CD4-positive, alpha-beta memory T cell (primary cell): ENCODE data around the gene UIMC1. TPM values are rescaled to one million over a fixed set of nuclear protein-coding genes. Genes with fewer than 3 reads are reported as not detected.
"Not testable (repeated sequence)": the region's sequence is repeated elsewhere in the genome, so short reads cannot be mapped to it uniquely, and the experiment has no call there.

Experiments
- CTCF ChIA-PET: fragments of 350-600 bp; sonication (Branson Sonifier 250); formaldehyde crosslinking; loops from one replicate; lab custom pipeline; 2021; ENCODE audit warnings: inconsistent platforms; ENCODE audit not compliant: partially characterized antibody; lab: Charles Lee
- POLR2A ChIA-PET: fragments of 350-600 bp; sonication (Branson Sonifier 250); formaldehyde crosslinking; loops from one replicate; lab custom pipeline; 2021; ENCODE audit not compliant: partially characterized antibody; lab: Charles Lee
- DNase-seq, 5 donors: peaks; one replicate each; pipeline versions ENCODE4 v3.0.0 to v3.0.0-alpha.2; 2020 to 2022; ENCODE audit warnings: mixed read lengths in 1 of 5
- H3K27ac ChIP-seq: one replicate; pipeline ENCODE4 v1.7.0; 2013; ENCODE audit warnings: low read depth, low read length
- H3K27me3 ChIP-seq: 2 replicates; pipeline ENCODE4 v1.7.0; 2013; ENCODE audit warnings: mild to moderate bottlenecking, low read length, moderate library complexity; ENCODE audit not compliant: insufficient read depth
- H3K36me3 ChIP-seq: 2 replicates; pipeline ENCODE4 v1.7.0; 2013; ENCODE audit warnings: mild to moderate bottlenecking, low read length, moderate library complexity; ENCODE audit not compliant: insufficient read depth
- H3K4me1 ChIP-seq: 2 replicates; pipeline ENCODE4 v1.7.0; 2013; ENCODE audit warnings: mild to moderate bottlenecking, low read length, moderate library complexity; ENCODE audit not compliant: insufficient read depth
- H3K4me3 ChIP-seq, 2 donors: one replicate each; pipeline ENCODE4 v1.7.0; 2013; ENCODE audit warnings: low read length in 2 of 2, mild to moderate bottlenecking in 1 of 2
- H3K9me3 ChIP-seq, 2 donors: one replicate each; pipeline ENCODE4 v1.7.0; 2013; ENCODE audit warnings: low read length in 2 of 2, control low read depth in 1 of 2; ENCODE audit not compliant: control insufficient read depth in 1 of 2
- H3K27ac Mint-ChIP-seq, 7 donors: one replicate each; pipeline ENCODE4 v1.8.0; 2020 to 2021; ENCODE audit warnings: mixed read lengths in 7 of 7, mild to moderate bottlenecking in 6 of 7, inconsistent platforms in 3 of 7, moderate library complexity in 3 of 7
- H3K27me3 Mint-ChIP-seq, 2 donors: one replicate each; pipeline ENCODE4 v1.8.0; 2020 to 2021; ENCODE audit warnings: mixed read lengths in 2 of 2
- H3K36me3 Mint-ChIP-seq, 2 donors: one replicate each; pipeline ENCODE4 v1.8.0; 2020 to 2021; ENCODE audit warnings: mixed read lengths in 2 of 2, inconsistent platforms in 1 of 2, mild to moderate bottlenecking in 1 of 2
- H3K4me1 Mint-ChIP-seq, 4 donors: one replicate each; pipeline ENCODE4 v1.8.0; 2020 to 2021; ENCODE audit warnings: mixed read lengths in 4 of 4, mild to moderate bottlenecking in 1 of 4
- H3K4me3 Mint-ChIP-seq, 8 donors: one replicate each; pipeline ENCODE4 v1.8.0; 2020 to 2021; ENCODE audit warnings: mixed read lengths in 8 of 8, mild to moderate bottlenecking in 7 of 8, moderate library complexity in 6 of 8, inconsistent platforms in 3 of 8
- H3K9me3 Mint-ChIP-seq, 8 donors: one replicate each; pipeline ENCODE4 v1.8.0; 2020 to 2021; ENCODE audit warnings: mixed read lengths in 8 of 8, mild to moderate bottlenecking in 5 of 8, inconsistent platforms in 3 of 8, moderate library complexity in 1 of 8
- intact Hi-C: fragments of 100-400 bp; cut with micrococcal nuclease; formaldehyde crosslinking; loops from one replicate; pipeline ENCODE4 v1.15.1; 2023
- polyA plus RNA-seq, 2 donors: library from polyadenylated mRNA; unstranded; fragments of 300-500 nt; fragmentation: Illumina TruSeq; gene quantifications; one replicate each; pipeline ENCODE4 v1.2.3, GENCODE V29; 2021
- total RNA-seq, 2 experiments: library from RNA; stranded (reverse); gene quantifications; one replicate each; pipeline ENCODE4 v1.2.3, GENCODE V29; 2021

Gene UIMC1
- total RNA-seq (10 to 100 TPM; 57.1 to 61.7 TPM), polyA plus RNA-seq (10 to 100 TPM; 16.7 to 25.3 TPM)

GRCh38 chr5:177006265-177006972 is at the start of gene UIMC1:
TSS of gene UIMC1 (minus strand) at chr5:177006779. CDS start at chr5:176982615, 24,164 bp downstream.
- POLR2A ChIA-PET = interaction anchor here (0.6 to 5.5 kb wide), 7 partner anchors 10 to 468 kb away, joined by 3 to 51 read pairs (median 5); partner anchors contain the start of gene ZNF346
- H3K4me1 ChIP-seq = peaks cover 23% of the 10 kb centered on the region
- no peaks in the 10 kb centered on the region for H3K27me3 Mint-ChIP-seq
- H3K9me3 ChIP-seq = no peaks in the 10 kb centered on the region
- peak within 1 kb of the TSS; percentile 86 for H3K27ac ChIP-seq
- intact Hi-C loops = loop anchor here (1.0 to 5.0 kb wide), 3 partner anchors 16 to 1621 kb away; partner anchors contain the start of genes CLK4, RNF44 and ZNF346
- H3K9me3 Mint-ChIP-seq = peaks cover 0 to 4% (median 0%) of the 10 kb centered on the region in 8 donors
- DNase-seq = peak; percentile 89 to 91 (median 89)
- H3K27ac Mint-ChIP-seq = peak within 1 kb of the TSS; percentile 91 to 97 (median 94)
- H3K36me3 ChIP-seq = no peaks in the 10 kb centered on the region
- H3K36me3 Mint-ChIP-seq = peaks cover 0 to 12% of the 10 kb centered on the region in 2 donors
- peak within 1 kb of the TSS; percentile 93 to 96 (median 94) for H3K4me3 Mint-ChIP-seq
- CTCF ChIA-PET = interaction anchor here (0.8 to 1.9 kb wide), 9 partner anchors 13 to 67 kb away, joined by 3 to 8 read pairs (median 4); partner anchors contain the start of gene ZNF346
- H3K4me3 ChIP-seq = peak within 1 kb of the TSS; percentile 57 to 62
- H3K4me1 Mint-ChIP-seq = peaks cover 22 to 34% (median 28%) of the 10 kb centered on the region in 4 donors
- no peaks in the 10 kb centered on the region for H3K27me3 ChIP-seq

GRCh38 chr5:177049285-177049684 is 42.7 kb upstream of the UIMC1 start:
- H3K4me3 ChIP-seq = no peak overlapping the region
- intact Hi-C loops = no loop called here
- Mint-ChIP-seq H3K4me1 (peaks cover 0 to 3% (median 0%) of the 10 kb centered on the region in 4 donors), H3K27me3 (no peaks in the 10 kb centered on the region), H3K27ac (no peak overlapping the region), H3K4me3 (no peak overlapping the region), H3K36me3 (peaks cover 32 to 54% of the 10 kb centered on the region in 2 donors), H3K9me3 (no peaks in the 10 kb centered on the region)
- H3K9me3 ChIP-seq = no peaks in the 10 kb centered on the region
- ChIA-PET POLR2A (no interaction called here), CTCF (interaction anchor here (0.7 kb wide), 1 partner anchor 21 kb away, joined by 3 read pairs; no protein-coding TSS in a partner anchor)
- H3K27ac ChIP-seq = no peak overlapping the region
- no peaks in the 10 kb centered on the region for H3K4me1 ChIP-seq
- DNase-seq = no peak
- H3K36me3 ChIP-seq = peaks cover 32% of the 10 kb centered on the region
- no peaks in the 10 kb centered on the region for H3K27me3 ChIP-seq

DNA sequence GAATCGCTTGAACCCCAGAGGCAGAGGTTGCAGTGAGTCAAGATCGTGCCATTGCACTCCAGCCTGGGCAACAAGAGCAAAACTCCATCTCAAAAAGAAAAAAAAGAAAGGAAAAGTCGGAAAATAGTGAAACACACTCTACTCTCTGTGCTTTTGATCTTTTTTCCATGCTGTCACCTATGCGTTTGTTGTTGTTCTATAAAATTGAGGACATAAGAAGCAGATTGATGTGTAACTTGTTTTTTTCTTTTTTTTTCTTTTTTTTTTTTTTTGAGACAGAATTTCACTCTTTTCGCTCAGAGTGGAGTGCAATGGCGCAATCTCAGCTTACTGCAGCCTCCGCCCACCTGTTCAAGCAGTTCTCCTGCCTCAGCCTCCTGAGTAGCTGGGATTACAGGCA is 42.0 kb upstream of the UIMC1 start:
- H3K9me3 Mint-ChIP-seq, H3K4me3 ChIP-seq, DNase-seq, intact Hi-C loops, H3K4me1 Mint-ChIP-seq, POLR2A ChIA-PET, H3K27ac ChIP-seq, H3K27me3 Mint-ChIP-seq, H3K4me3 Mint-ChIP-seq, H3K4me1 ChIP-seq, H3K27ac Mint-ChIP-seq, H3K27me3 ChIP-seq, H3K9me3 ChIP-seq: not testable (repeated sequence)
- CTCF ChIA-PET = interaction anchor here (0.7 kb wide), 1 partner anchor 22 kb away, joined by 3 read pairs; no protein-coding TSS in a partner anchor
- H3K36me3 Mint-ChIP-seq = peaks cover 29 to 58% of the 10 kb centered on the region in 2 donors
- peaks cover 34% of the 10 kb centered on the region for H3K36me3 ChIP-seq

- H3K4me3 Mint-ChIP-seq = no peak overlapping the region
- H3K36me3 Mint-ChIP-seq = peaks cover 26 to 65% of the 10 kb centered on the region in 2 donors
- H3K9me3 Mint-ChIP-seq = no peaks in the 10 kb centered on the region
- no peak for DNase-seq
- Histone ChIP-seq H3K27me3 (no peaks in the 10 kb centered on the region), H3K36me3 (peaks cover 35% of the 10 kb centered on the region), H3K4me1 (no peaks in the 10 kb centered on the region), H3K4me3 (no peak overlapping the region), H3K9me3 (no peaks in the 10 kb centered on the region), H3K27ac (no peak overlapping the region)
- H3K27me3 Mint-ChIP-seq = no peaks in the 10 kb centered on the region
- H3K27ac Mint-ChIP-seq = no peak overlapping the region
- CTCF ChIA-PET = no interaction called here
- intact Hi-C loops = no loop called here
- peaks cover 0 to 3% (median 0%) of the 10 kb centered on the region in 4 donors for H3K4me1 Mint-ChIP-seq
- POLR2A ChIA-PET = no interaction called here
Measured at GRCh38 chr5:177045631-177046030, 39.1 kb upstream of the UIMC1 start.

- no peaks in the 10 kb centered on the region for H3K27me3 ChIP-seq
- no peak overlapping the region for H3K4me3 ChIP-seq
- intact Hi-C loops = no loop called here
- Mint-ChIP-seq H3K27me3 (no peaks in the 10 kb centered on the region), H3K9me3 (no peaks in the 10 kb centered on the region), H3K27ac (peak overlapping the region in 2 of 7 donors; percentile 3 to 25), H3K4me3 (no peak overlapping the region), H3K4me1 (peaks cover 0 to 3% (median 0%) of the 10 kb centered on the region in 4 donors), H3K36me3 (peaks cover 21 to 57% of the 10 kb centered on the region in 2 donors)
- H3K4me1 ChIP-seq = no peaks in the 10 kb centered on the region
- ChIA-PET CTCF (interaction anchor here (1.2 kb wide), 1 partner anchor 386 kb away, joined by 3 read pairs; no protein-coding TSS in a partner anchor), POLR2A (no interaction called here)
- peaks cover 31% of the 10 kb centered on the region for H3K36me3 ChIP-seq
- DNase-seq = no peak
- H3K9me3 ChIP-seq = no peaks in the 10 kb centered on the region
- H3K27ac ChIP-seq = no peak overlapping the region
Measured at GRCh38 chr5:177044641-177045040, 38.1 kb upstream of the UIMC1 start.

GRCh38 chr5:177043958-177044357 is 37.4 kb upstream of the UIMC1 start:
- peaks cover 21 to 56% of the 10 kb centered on the region in 2 donors for H3K36me3 Mint-ChIP-seq
- POLR2A ChIA-PET = no interaction called here
- Histone ChIP-seq H3K27me3 (no peaks in the 10 kb centered on the region), H3K4me3 (no peak overlapping the region), H3K36me3 (peaks cover 37% of the 10 kb centered on the region), H3K27ac (no peak overlapping the region), H3K9me3 (no peaks in the 10 kb centered on the region), H3K4me1 (no peaks in the 10 kb centered on the region)
- peak overlapping the region in 1 of 7 donors; percentile 38 for H3K27ac Mint-ChIP-seq
- H3K9me3 Mint-ChIP-seq = no peaks in the 10 kb centered on the region
- no peaks in the 10 kb centered on the region for H3K27me3 Mint-ChIP-seq
- intact Hi-C loops = no loop called here
- CTCF ChIA-PET = interaction anchor here (1.0 to 1.2 kb wide), 2 partner anchors 19 to 386 kb away, joined by 3 read pairs; no protein-coding TSS in a partner anchor
- H3K4me1 Mint-ChIP-seq = peaks cover 0 to 3% (median 0%) of the 10 kb centered on the region in 4 donors
- H3K4me3 Mint-ChIP-seq = no peak overlapping the region
- DNase-seq = no peak

DNA sequence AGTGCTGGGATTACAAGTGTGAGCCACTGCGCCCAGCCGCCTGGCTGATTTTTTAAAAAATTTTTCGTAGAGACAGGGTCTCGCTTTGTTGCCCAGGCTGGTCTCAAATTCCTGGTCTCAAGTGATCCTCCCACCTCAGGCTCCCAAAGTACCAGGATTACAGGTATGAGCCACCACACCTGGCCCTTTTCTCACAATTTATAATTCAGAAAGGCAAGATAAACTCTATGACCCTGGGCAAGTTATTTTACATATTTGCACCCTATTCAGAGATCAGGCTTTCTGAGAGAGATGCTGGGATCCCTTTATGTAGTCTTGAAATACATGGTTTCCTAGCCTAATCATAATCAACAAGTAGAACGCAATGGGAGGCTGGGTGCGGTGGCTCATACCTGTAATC is 36.5 kb upstream of the UIMC1 start:
- Mint-ChIP-seq H3K27ac (no peak overlapping the region), H3K27me3 (no peaks in the 10 kb centered on the region), H3K4me3 (no peak overlapping the region), H3K36me3 (peaks cover 21 to 51% of the 10 kb centered on the region in 2 donors), H3K4me1 (peaks cover 0 to 3% (median 0%) of the 10 kb centered on the region in 4 donors), H3K9me3 (no peaks in the 10 kb centered on the region)
- H3K4me1 ChIP-seq = no peaks in the 10 kb centered on the region
- ChIA-PET POLR2A (no interaction called here), CTCF (no interaction called here)
- H3K27ac ChIP-seq = no peak overlapping the region
- H3K27me3 ChIP-seq = no peaks in the 10 kb centered on the region
- H3K9me3 ChIP-seq = no peaks in the 10 kb centered on the region
- H3K4me3 ChIP-seq = no peak overlapping the region
- DNase-seq = no peak
- H3K36me3 ChIP-seq = peaks cover 37% of the 10 kb centered on the region
- intact Hi-C loops = no loop called here
